Measurements from ENCODE around the gene HELB. TPM values are rescaled to one million over a fixed set of nuclear protein-coding genes. Genes with fewer than 3 reads are reported as not detected.

The HELB gene
- total RNA-seq, 4 donors from 2014 or later, result 4.0 to 11.1 (median 6.0) TPM

- H3K27me3 ChIP-seq, result no peaks in the 10 kb centered on the region
- TF ChIP-seq, protein P1, sequence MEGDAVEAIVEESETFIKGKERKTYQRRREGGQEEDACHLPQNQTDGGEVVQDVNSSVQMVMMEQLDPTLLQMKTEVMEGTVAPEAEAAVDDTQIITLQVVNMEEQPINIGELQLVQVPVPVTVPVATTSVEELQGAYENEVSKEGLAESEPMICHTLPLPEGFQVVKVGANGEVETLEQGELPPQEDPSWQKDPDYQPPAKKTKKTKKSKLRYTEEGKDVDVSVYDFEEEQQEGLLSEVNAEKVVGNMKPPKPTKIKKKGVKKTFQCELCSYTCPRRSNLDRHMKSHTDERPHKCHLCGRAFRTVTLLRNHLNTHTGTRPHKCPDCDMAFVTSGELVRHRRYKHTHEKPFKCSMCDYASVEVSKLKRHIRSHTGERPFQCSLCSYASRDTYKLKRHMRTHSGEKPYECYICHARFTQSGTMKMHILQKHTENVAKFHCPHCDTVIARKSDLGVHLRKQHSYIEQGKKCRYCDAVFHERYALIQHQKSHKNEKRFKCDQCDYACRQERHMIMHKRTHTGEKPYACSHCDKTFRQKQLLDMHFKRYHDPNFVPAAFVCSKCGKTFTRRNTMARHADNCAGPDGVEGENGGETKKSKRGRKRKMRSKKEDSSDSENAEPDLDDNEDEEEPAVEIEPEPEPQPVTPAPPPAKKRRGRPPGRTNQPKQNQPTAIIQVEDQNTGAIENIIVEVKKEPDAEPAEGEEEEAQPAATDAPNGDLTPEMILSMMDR (IDR thresholded peaks at IDR 0.05), result no peak
- TF ChIP-seq POLR2A (IDR thresholded peaks at IDR 0.05) (no peak), EP300 (IDR thresholded peaks at IDR 0.05) (no peak)
- no peak overlapping the region for H3K4me3 ChIP-seq
- H3K36me3 ChIP-seq, result peaks cover 0 to 43% (median 0%) of the 10 kb centered on the region in 3 donors
- H3K27ac ChIP-seq, result no peak overlapping the region
- DNase-seq (ENCODE audit: low spot score in 2 of 2), result no peak
- no peaks in the 10 kb centered on the region for H3K9me3 ChIP-seq
- H3K4me1 ChIP-seq, result no peaks in the 10 kb centered on the region
Measured at GRCh38 chr12:66314278-66314677, 12.0 kb downstream of the HELB start.

GRCh38 chr12:66319266-66319954 is 17.1 kb downstream of the HELB start:
- Histone ChIP-seq H3K4me3 (no peak overlapping the region), H3K27ac (no peak overlapping the region), H3K36me3 (peaks cover 0 to 33% (median 0%) of the 10 kb centered on the region in 3 donors), H3K9me3 (no peaks in the 10 kb centered on the region), H3K4me1 (no peaks in the 10 kb centered on the region), H3K27me3 (no peaks in the 10 kb centered on the region)
- TF ChIP-seq, protein P1 (IDR thresholded peaks at IDR 0.05), result no peak
- no peak for TF ChIP-seq EP300 (IDR thresholded peaks at IDR 0.05)
- no peak for TF ChIP-seq POLR2A (IDR thresholded peaks at IDR 0.05)
- no peak for DNase-seq (ENCODE audit: low spot score in 2 of 2)
- WGBS, 2 donors, result 64 to 70% methylated on average over 4 of the region's 4 CpGs

- no peak overlapping the region for H3K27ac ChIP-seq
- TF ChIP-seq, protein P1 (IDR thresholded peaks at IDR 0.05), result no peak
- TF ChIP-seq POLR2A (IDR thresholded peaks at IDR 0.05) (no peak), EP300 (IDR thresholded peaks at IDR 0.05) (no peak)
- H3K4me1 ChIP-seq, result no peaks in the 10 kb centered on the region
- H3K27me3 ChIP-seq, result no peaks in the 10 kb centered on the region
- H3K36me3 ChIP-seq, result peaks cover 0 to 38% (median 0%) of the 10 kb centered on the region in 3 donors
- no peaks in the 10 kb centered on the region for H3K9me3 ChIP-seq
- no peak overlapping the region for H3K4me3 ChIP-seq
- no peak for DNase-seq (ENCODE audit: low spot score in 2 of 2)
- 91 to 99% methylated on average over 3 of the region's 3 CpGs for WGBS, 2 donors
Measured at GRCh38 chr12:66320996-66321395, 18.7 kb downstream of the HELB start.

GRCh38 chr12:66321435-66321834 is 19.1 kb downstream of the HELB start:
- DNase-seq (ENCODE audit: low spot score in 2 of 2), result no peak
- TF ChIP-seq EP300 (IDR thresholded peaks at IDR 0.05) (no peak), POLR2A (IDR thresholded peaks at IDR 0.05) (no peak)
- TF ChIP-seq, protein P1 (IDR thresholded peaks at IDR 0.05), result no peak
- Histone ChIP-seq H3K36me3 (peaks cover 0 to 38% (median 0%) of the 10 kb centered on the region in 3 donors), H3K27me3 (no peaks in the 10 kb centered on the region), H3K27ac (no peak overlapping the region), H3K4me1 (no peaks in the 10 kb centered on the region), H3K4me3 (no peak overlapping the region), H3K9me3 (no peaks in the 10 kb centered on the region)

GRCh38 chr12:66323017-66323416 is 20.7 kb downstream of the HELB start:
- Histone ChIP-seq H3K4me3 (no peak overlapping the region), H3K27me3 (no peaks in the 10 kb centered on the region), H3K4me1 (no peaks in the 10 kb centered on the region), H3K27ac (no peak overlapping the region), H3K36me3 (peaks cover 0 to 35% (median 0%) of the 10 kb centered on the region in 3 donors), H3K9me3 (no peaks in the 10 kb centered on the region)
- no peak for DNase-seq (ENCODE audit: low spot score in 2 of 2)
- TF ChIP-seq EP300 (IDR thresholded peaks at IDR 0.05) (no peak), POLR2A (IDR thresholded peaks at IDR 0.05) (no peak)
- TF ChIP-seq, protein P1 (IDR thresholded peaks at IDR 0.05), result no peak
- WGBS, 2 donors, result 81 to 86% methylated on average over 1 of the region's 1 CpG
